SJSA1 (cell line): ENCODE data around the gene RRBP1. TPM values are rescaled to one million over a fixed set of nuclear protein-coding genes. Genes with fewer than 3 reads are reported as not detected.

Experiments
- DNase-seq, 2 experiments: peaks; one replicate each; pipeline ENCODE4 v3.0.0-alpha.2; 2015 to 2020; ENCODE audit warnings: low spot score in 2 of 2, low read depth in 1 of 2
- H3K27ac ChIP-seq: fragments of 250-450 bp; sonication (Bioruptor Pico); 2 replicates; pipeline ENCODE4 v1.5.1; 2020; ENCODE audit warnings: mild to moderate bottlenecking, moderate library complexity
- H3K27me3 ChIP-seq: fragments of 250-450 bp; sonication (Bioruptor Pico); replicated peaks from 2 replicates; pipeline ENCODE4 v1.5.1; 2020; ENCODE audit warnings: mild to moderate bottlenecking, moderate library complexity
- H3K36me3 ChIP-seq: fragments of 250-450 bp; sonication (Bioruptor Pico); 2 replicates; pipeline ENCODE4 v1.5.1; 2020; ENCODE audit warnings: mild to moderate bottlenecking
- H3K4me1 ChIP-seq: fragments of 250-450 bp; sonication (Bioruptor Pico); replicated peaks from 2 replicates; pipeline ENCODE4 v1.6.1; 2021; ENCODE audit warnings: mild to moderate bottlenecking
- H3K4me3 ChIP-seq: fragments of 250-450 bp; sonication (Bioruptor Pico); 2 replicates; pipeline ENCODE4 v1.5.1; 2020; ENCODE audit warnings: mild to moderate bottlenecking
- H3K9me3 ChIP-seq: fragments of 250-450 bp; sonication (Bioruptor Pico); replicated peaks from 2 replicates; pipeline ENCODE4 v1.5.1; 2020; ENCODE audit warnings: mild to moderate bottlenecking
- total RNA-seq: library from RNA; depleted of rRNA; stranded (reverse); fragments of >200 nt; shearing (Covaris generic); gene quantifications from 2 replicates; pipeline ENCODE4 v1.2.3, GENCODE V29; 2014

RRBP1 gene
- total RNA-seq, 1 experiment from 2014 or later: 272 TPM

GRCh38 chr20:17580895-17581294 lies 101.1 kb downstream of the RRBP1 start:
- Histone ChIP-seq H3K36me3 (peaks cover 47% of the 10 kb centered on the region), H3K27me3 (no peaks in the 10 kb centered on the region), H3K9me3 (no peaks in the 10 kb centered on the region), H3K4me1 (peaks cover 10% of the 10 kb centered on the region; the same call in 1 of the 2 replicates), H3K27ac (no peak overlapping the region), H3K4me3 (no peak overlapping the region)
- DNase-seq: no peak

GRCh38 chr20:17579369-17580039 lies 102.5 kb downstream of the RRBP1 start:
- no peaks in the 10 kb centered on the region for H3K27me3 ChIP-seq
- no peaks in the 10 kb centered on the region for H3K9me3 ChIP-seq
- peaks cover 10% of the 10 kb centered on the region; the same call in 1 of the 2 replicates for H3K4me1 ChIP-seq
- no peak for DNase-seq
- H3K4me3 ChIP-seq: no peak overlapping the region
- peaks cover 46% of the 10 kb centered on the region for H3K36me3 ChIP-seq
- no peak overlapping the region for H3K27ac ChIP-seq

- H3K4me1 ChIP-seq: peaks cover 23% of the 10 kb centered on the region
- H3K27ac ChIP-seq: no peak overlapping the region
- DNase-seq: no peak
- H3K27me3 ChIP-seq: no peaks in the 10 kb centered on the region
- H3K36me3 ChIP-seq: peaks cover 44% of the 10 kb centered on the region
- no peak overlapping the region for H3K4me3 ChIP-seq
- H3K9me3 ChIP-seq: no peaks in the 10 kb centered on the region
These were observed 105.8 kb downstream of the RRBP1 start for GRCh38 chr20:17576215-17576614.

- H3K27me3 ChIP-seq: no peaks in the 10 kb centered on the region
- no peak overlapping the region for H3K4me3 ChIP-seq
- DNase-seq: no peak
- H3K9me3 ChIP-seq: no peaks in the 10 kb centered on the region
- H3K4me1 ChIP-seq: peaks cover 16% of the 10 kb centered on the region
- H3K36me3 ChIP-seq: peaks cover 35% of the 10 kb centered on the region
- no peak overlapping the region for H3K27ac ChIP-seq
These were observed 108.6 kb downstream of the RRBP1 start for GRCh38 chr20:17573463-17573862.

GRCh38 chr20:17572034-17572638 lies 109.9 kb downstream of the RRBP1 start:
- H3K27me3 ChIP-seq: no peaks in the 10 kb centered on the region
- H3K27ac ChIP-seq: no peak overlapping the region
- no peaks in the 10 kb centered on the region for H3K9me3 ChIP-seq
- peaks cover 35% of the 10 kb centered on the region for H3K36me3 ChIP-seq
- DNase-seq: no peak
- H3K4me1 ChIP-seq: peaks cover 28% of the 10 kb centered on the region
- H3K4me3 ChIP-seq: peak overlapping the region; percentile 87

- Histone ChIP-seq H3K9me3 (no peaks in the 10 kb centered on the region), H3K4me3 (peak overlapping the region; percentile 87), H3K27ac (peak overlapping the region; percentile 89; the same call in 1 of the 2 replicates), H3K36me3 (peaks cover 35% of the 10 kb centered on the region), H3K27me3 (no peaks in the 10 kb centered on the region), H3K4me1 (peaks cover 31% of the 10 kb centered on the region)
- no peak for DNase-seq
These were observed 110.9 kb downstream of the RRBP1 start for GRCh38 chr20:17571153-17571527.

- peak overlapping the region; percentile 89 for H3K27ac ChIP-seq
- H3K27me3 ChIP-seq: no peaks in the 10 kb centered on the region
- peak; percentile 53 to 59 for DNase-seq
- H3K4me3 ChIP-seq: peak overlapping the region; percentile 87
- no peaks in the 10 kb centered on the region for H3K9me3 ChIP-seq
- H3K4me1 ChIP-seq: peaks cover 34% of the 10 kb centered on the region
- peaks cover 33% of the 10 kb centered on the region for H3K36me3 ChIP-seq
These were observed 111.5 kb downstream of the RRBP1 start for GRCh38 chr20:17570347-17571152.

GRCh38 chr20:17569616-17570346 lies 112.3 kb downstream of the RRBP1 start, which contains the start of gene DSTN:
DSTN (plus strand) TSS chr20:17570075; CDS start chr20:17570209, 134 bp downstream.
- Histone ChIP-seq H3K4me1 (peaks cover 42% of the 10 kb centered on the region), H3K4me3 (peak within 1 kb of the TSS; percentile 87), H3K27ac (peak within 1 kb of the TSS; percentile 93), H3K9me3 (no peaks in the 10 kb centered on the region), H3K36me3 (peaks cover 29% of the 10 kb centered on the region), H3K27me3 (no peaks in the 10 kb centered on the region)
- DNase-seq: peak; percentile 95 to 96

GRCh38 chr20:17568972-17569521 lies 113.0 kb downstream of the RRBP1 start:
- Histone ChIP-seq H3K4me1 (peaks cover 46% of the 10 kb centered on the region), H3K4me3 (peak overlapping the region; percentile 22), H3K27me3 (no peaks in the 10 kb centered on the region), H3K36me3 (peaks cover 26% of the 10 kb centered on the region), H3K27ac (peak overlapping the region; percentile 93), H3K9me3 (no peaks in the 10 kb centered on the region)
- DNase-seq: peak; percentile 99

- DNase-seq: peak in 1 of 2 experiments; percentile 47
- H3K4me3 ChIP-seq: peak overlapping the region; percentile 22
These were observed 113.8 kb downstream of the RRBP1 start for GRCh38 chr20:17568045-17568788.

GRCh38 chr20:17566345-17566744 lies 115.7 kb downstream of the RRBP1 start:
- H3K9me3 ChIP-seq: no peaks in the 10 kb centered on the region
- H3K27ac ChIP-seq: no peak overlapping the region
- no peaks in the 10 kb centered on the region for H3K27me3 ChIP-seq
- peaks cover 55% of the 10 kb centered on the region for H3K4me1 ChIP-seq
- H3K36me3 ChIP-seq: peaks cover 10% of the 10 kb centered on the region
- no peak overlapping the region for H3K4me3 ChIP-seq
- DNase-seq: no peak

More at GRCh38 chr20:17568045-17568788, 113.8 kb downstream of the RRBP1 start:
- peaks cover 21% of the 10 kb centered on the region for H3K36me3 ChIP-seq
- H3K9me3 ChIP-seq: no peaks in the 10 kb centered on the region
- H3K4me1 ChIP-seq: peaks cover 55% of the 10 kb centered on the region
- H3K27ac ChIP-seq: peak overlapping the region; percentile 93
- no peaks in the 10 kb centered on the region for H3K27me3 ChIP-seq

GRCh38 chr20:17565169-17565845 lies 116.7 kb downstream of the RRBP1 start:
- Histone ChIP-seq H3K4me3 (no peak overlapping the region), H3K27ac (peak overlapping the region; percentile 31), H3K27me3 (no peaks in the 10 kb centered on the region), H3K4me1 (peaks cover 63% of the 10 kb centered on the region), H3K9me3 (no peaks in the 10 kb centered on the region), H3K36me3 (peaks cover 4% of the 10 kb centered on the region)
- DNase-seq: peak in 1 of 2 experiments; percentile 35
